Activated B cell treated with CpG ODN at 0.5 μM for 24 hours (primary cell): ENCODE results near the gene CEMIP. TPM values are rescaled to one million over a fixed set of nuclear protein-coding genes. Genes with fewer than 3 reads are reported as not detected.

ENCODE experiments used
- ATAC-seq: fragments of 200-7000 bp; cut with Tn5 transposase; one replicate; pipeline ENCODE4 v1.10.0; 2021; ENCODE audit warnings: low read depth, mild to moderate bottlenecking, moderate library complexity
- CTCF ChIA-PET: fragments of 350-600 bp; sonication (Branson Sonifier 250); formaldehyde crosslinking; loops from one replicate; lab custom pipeline; 2021; ENCODE audit warnings: antibody characterized with exemption; lab: Charles Lee
- POLR2A ChIA-PET: fragments of 350-600 bp; sonication (Branson Sonifier 250); formaldehyde crosslinking; loops from one replicate; lab custom pipeline; 2021; ENCODE audit warnings: antibody characterized with exemption; lab: Charles Lee
- DNase-seq: peaks from one replicate; pipeline ENCODE4 v3.0.0; 2022
- H3K27ac Mint-ChIP-seq: one replicate; pipeline ENCODE4 v1.8.0; 2020; ENCODE audit warnings: mixed read lengths
- H3K27me3 Mint-ChIP-seq: one replicate; pipeline ENCODE4 v1.8.0; 2021; ENCODE audit warnings: mixed read lengths
- H3K36me3 Mint-ChIP-seq: one replicate; pipeline ENCODE4 v1.8.0; 2021; ENCODE audit warnings: low read depth, mixed read lengths
- H3K4me1 Mint-ChIP-seq: one replicate; pipeline ENCODE4 v1.8.0; 2021; ENCODE audit warnings: mixed read lengths
- H3K4me3 Mint-ChIP-seq: one replicate; pipeline ENCODE4 v1.8.0; 2020; ENCODE audit warnings: mild to moderate bottlenecking, mixed read lengths
- H3K9me3 Mint-ChIP-seq: one replicate; pipeline ENCODE4 v1.8.0; 2020; ENCODE audit warnings: mixed read lengths
- intact Hi-C: fragments of 100-400 bp; cut with micrococcal nuclease; formaldehyde crosslinking; loops from one replicate; pipeline ENCODE4 v1.15.1; 2024
- total RNA-seq: library from RNA; stranded (reverse); gene quantifications from 2 replicates; pipeline ENCODE4 v1.2.3, GENCODE V29; 2022
- TF ChIP-seq, protein P1 (sequence below): fragments of 200-600 bp; IDR thresholded peaks from one replicate; pipeline ENCODE4 v1.8.0; 2022; ENCODE audit warnings: antibody characterized with exemption, mild to moderate bottlenecking

Gene CEMIP
- total RNA-seq, 1 donor from 2014 or later, result not detected

DNA sequence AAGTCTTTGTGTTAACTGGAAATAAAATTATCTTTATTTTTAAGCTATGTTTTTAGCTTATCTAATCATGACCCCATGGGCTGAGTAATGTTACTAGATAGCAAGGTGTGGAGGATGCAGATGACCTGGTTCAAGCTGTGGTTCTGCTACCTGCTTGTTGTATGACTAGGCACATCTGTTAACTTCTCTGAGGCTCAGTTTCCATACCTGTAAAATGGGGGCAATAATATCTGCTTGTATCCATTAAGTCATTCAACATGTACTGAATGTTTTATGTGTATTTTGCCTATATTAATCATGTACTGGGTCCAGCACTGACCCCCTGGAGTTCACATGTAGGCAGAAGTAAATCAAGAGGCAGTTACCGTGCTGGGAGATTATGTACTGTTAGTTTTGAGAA lies 51.5 kb downstream of the CEMIP start:
- no peak for ATAC-seq
- H3K27ac Mint-ChIP-seq, result no peak overlapping the region
- ChIA-PET POLR2A (no interaction called here), CTCF (no interaction called here)
- H3K27me3 Mint-ChIP-seq, result no peaks in the 10 kb centered on the region
- peaks cover 3% of the 10 kb centered on the region for H3K4me1 Mint-ChIP-seq
- DNase-seq, result no peak
- TF ChIP-seq, protein P1, sequence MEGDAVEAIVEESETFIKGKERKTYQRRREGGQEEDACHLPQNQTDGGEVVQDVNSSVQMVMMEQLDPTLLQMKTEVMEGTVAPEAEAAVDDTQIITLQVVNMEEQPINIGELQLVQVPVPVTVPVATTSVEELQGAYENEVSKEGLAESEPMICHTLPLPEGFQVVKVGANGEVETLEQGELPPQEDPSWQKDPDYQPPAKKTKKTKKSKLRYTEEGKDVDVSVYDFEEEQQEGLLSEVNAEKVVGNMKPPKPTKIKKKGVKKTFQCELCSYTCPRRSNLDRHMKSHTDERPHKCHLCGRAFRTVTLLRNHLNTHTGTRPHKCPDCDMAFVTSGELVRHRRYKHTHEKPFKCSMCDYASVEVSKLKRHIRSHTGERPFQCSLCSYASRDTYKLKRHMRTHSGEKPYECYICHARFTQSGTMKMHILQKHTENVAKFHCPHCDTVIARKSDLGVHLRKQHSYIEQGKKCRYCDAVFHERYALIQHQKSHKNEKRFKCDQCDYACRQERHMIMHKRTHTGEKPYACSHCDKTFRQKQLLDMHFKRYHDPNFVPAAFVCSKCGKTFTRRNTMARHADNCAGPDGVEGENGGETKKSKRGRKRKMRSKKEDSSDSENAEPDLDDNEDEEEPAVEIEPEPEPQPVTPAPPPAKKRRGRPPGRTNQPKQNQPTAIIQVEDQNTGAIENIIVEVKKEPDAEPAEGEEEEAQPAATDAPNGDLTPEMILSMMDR, result no peak
- no peak overlapping the region for H3K4me3 Mint-ChIP-seq
- intact Hi-C loops, result no loop called here
- no peaks in the 10 kb centered on the region for H3K36me3 Mint-ChIP-seq
- H3K9me3 Mint-ChIP-seq, result no peaks in the 10 kb centered on the region

DNA sequence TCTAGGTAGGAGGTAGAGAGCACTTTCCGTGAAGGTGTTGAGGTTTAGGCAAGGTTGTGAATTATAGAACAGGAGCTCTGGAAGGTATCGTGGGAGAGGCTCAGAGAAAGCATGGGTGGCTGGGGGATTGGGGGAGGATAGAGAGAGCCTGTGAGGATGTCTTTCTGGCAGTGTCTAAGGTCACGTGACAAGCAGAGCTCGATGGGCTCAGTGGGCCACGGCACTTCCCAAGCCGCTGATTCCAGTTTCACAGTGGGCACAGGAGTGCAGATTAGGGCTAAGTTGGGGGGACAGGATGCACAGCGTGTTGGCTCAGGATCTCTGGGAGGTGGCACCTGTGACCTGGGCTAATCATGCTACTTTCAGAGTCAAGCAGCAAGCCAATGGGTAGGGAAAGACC lies 52.0 kb downstream of the CEMIP start:
- Mint-ChIP-seq H3K27ac (no peak overlapping the region), H3K4me1 (peaks cover 3% of the 10 kb centered on the region), H3K27me3 (peaks cover under 1% of the 10 kb centered on the region), H3K36me3 (no peaks in the 10 kb centered on the region), H3K9me3 (no peaks in the 10 kb centered on the region), H3K4me3 (no peak overlapping the region)
- intact Hi-C loops, result no loop called here
- CTCF ChIA-PET, result no interaction called here
- POLR2A ChIA-PET, result no interaction called here
- DNase-seq (no peak), ATAC-seq (no peak)
- TF ChIP-seq, protein P1, result no peak

DNA sequence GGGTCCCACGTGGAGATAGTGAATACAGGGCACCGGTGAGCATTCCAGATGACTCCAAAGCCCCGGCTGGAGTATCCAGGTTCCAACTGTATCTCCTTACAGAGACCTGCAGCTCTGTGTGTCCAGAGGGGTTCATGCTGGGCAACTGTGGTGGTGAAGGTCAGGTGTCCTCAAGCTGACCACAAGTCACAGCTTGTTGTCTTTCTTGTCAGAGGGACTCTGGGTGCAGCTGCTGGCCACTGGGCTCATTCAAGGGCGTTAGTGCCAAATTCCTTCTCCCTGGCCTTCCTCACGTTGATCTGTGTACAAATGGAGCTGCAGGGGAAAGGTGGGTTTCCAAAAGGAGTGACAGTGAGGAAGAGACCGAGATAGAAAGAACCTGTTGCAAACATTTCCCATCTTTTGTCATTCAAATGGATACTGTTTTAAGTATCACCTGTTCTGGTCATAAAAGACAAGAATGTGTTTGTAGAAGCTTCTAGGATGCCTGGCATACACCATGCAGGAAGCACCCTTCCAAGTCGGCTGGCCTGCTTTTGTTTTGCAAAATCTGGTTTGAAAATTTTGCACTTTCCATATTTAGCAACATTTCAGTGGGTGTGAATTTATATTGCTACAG lies 52.5 kb downstream of the CEMIP start:
- H3K9me3 Mint-ChIP-seq, result no peaks in the 10 kb centered on the region
- intact Hi-C loops, result no loop called here
- DNase-seq, result no peak
- peaks cover 5% of the 10 kb centered on the region for H3K27me3 Mint-ChIP-seq
- H3K4me3 Mint-ChIP-seq, result no peak overlapping the region
- peaks cover 3% of the 10 kb centered on the region for H3K4me1 Mint-ChIP-seq
- no peaks in the 10 kb centered on the region for H3K36me3 Mint-ChIP-seq
- H3K27ac Mint-ChIP-seq, result no peak overlapping the region
- ATAC-seq, result no peak
- TF ChIP-seq, protein P1, result no peak
- ChIA-PET CTCF (no interaction called here), POLR2A (no interaction called here)

DNA sequence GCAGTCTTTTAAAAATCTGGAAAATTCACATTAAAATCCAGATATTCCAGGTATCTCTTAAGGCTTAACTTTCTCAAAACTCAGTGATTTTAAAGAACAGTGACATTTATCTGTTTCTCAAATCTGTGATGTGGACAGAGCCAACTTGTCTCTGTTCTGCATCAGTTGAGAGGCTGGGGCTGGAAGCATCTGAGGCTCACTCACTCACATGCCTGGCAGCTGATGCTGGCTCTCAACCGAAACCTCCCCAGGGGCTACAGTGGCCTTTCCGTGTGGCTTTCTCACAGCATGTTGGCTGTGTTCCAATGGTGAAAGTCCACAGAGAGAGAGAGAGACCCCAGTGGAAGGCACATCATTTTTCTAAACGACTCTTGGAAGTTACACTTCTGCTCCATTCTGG lies 53.5 kb downstream of the CEMIP start:
- DNase-seq (no peak), ATAC-seq (peak; percentile 21)
- Mint-ChIP-seq H3K36me3 (no peaks in the 10 kb centered on the region), H3K9me3 (no peaks in the 10 kb centered on the region), H3K4me3 (no peak overlapping the region), H3K27ac (no peak overlapping the region), H3K27me3 (peaks cover 7% of the 10 kb centered on the region), H3K4me1 (peaks cover 3% of the 10 kb centered on the region)
- TF ChIP-seq, protein P1, result no peak
- intact Hi-C loops, result no loop called here
- POLR2A ChIA-PET, result no interaction called here
- CTCF ChIA-PET, result no interaction called here

DNA sequence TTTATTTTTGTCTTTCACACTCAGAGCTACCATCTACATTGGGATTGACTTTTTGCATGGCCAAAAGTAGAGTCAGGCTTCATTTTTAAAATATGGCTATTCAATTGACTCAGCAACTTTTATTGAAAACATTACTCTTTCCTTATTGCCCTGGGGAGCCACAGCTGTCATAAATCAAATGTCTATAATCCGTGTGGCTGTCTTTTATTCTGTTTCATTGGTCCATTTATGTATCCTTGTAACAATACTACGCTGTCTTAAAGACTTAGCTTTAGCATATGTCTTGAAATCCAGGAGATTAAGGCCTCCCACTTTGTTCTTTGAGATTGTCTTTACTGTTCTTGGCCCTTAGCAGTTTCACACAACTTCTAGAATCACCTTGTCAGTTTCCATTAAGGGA lies 55.2 kb downstream of the CEMIP start:
- ChIA-PET CTCF (no interaction called here), POLR2A (no interaction called here)
- Mint-ChIP-seq H3K27ac (no peak overlapping the region), H3K36me3 (no peaks in the 10 kb centered on the region), H3K27me3 (peaks cover 13% of the 10 kb centered on the region), H3K4me1 (peaks cover 3% of the 10 kb centered on the region), H3K4me3 (no peak overlapping the region), H3K9me3 (no peaks in the 10 kb centered on the region)
- ATAC-seq, result no peak
- intact Hi-C loops, result no loop called here
- DNase-seq, result no peak
- TF ChIP-seq, protein P1, result no peak
